B cell (primary cell): ENCODE results near the gene GRIPAP1. TPM values are rescaled to one million over a fixed set of nuclear protein-coding genes. Genes with fewer than 3 reads are reported as not detected.

ENCODE experiments used
- ATAC-seq: fragments of 200-7000 bp; cut with Tn5 transposase; one replicate; pipeline ENCODE4 v1.10.0; 2021; ENCODE audit warnings: low read depth, mild to moderate bottlenecking, moderate number of reproducible peaks, moderate library complexity
- CTCF ChIA-PET: fragments of 350-600 bp; sonication (Branson Sonifier 250); formaldehyde crosslinking; loops from one replicate; lab custom pipeline; 2021; ENCODE audit warnings: antibody characterized with exemption, inconsistent platforms; lab: Charles Lee
- POLR2A ChIA-PET: fragments of 350-600 bp; sonication (Branson Sonifier 250); formaldehyde crosslinking; loops from one replicate; lab custom pipeline; 2021; ENCODE audit warnings: antibody characterized with exemption; lab: Charles Lee
- DNase-seq: peaks from one replicate; pipeline ENCODE4 v3.0.0; 2013
- H2AFZ ChIP-seq: 2 replicates; pipeline ENCODE4 v1.6.1; 2012; ENCODE audit warnings: mild to moderate bottlenecking, low read depth, low read length; ENCODE audit not compliant: insufficient read depth, poor library complexity, severe bottlenecking
- H3K27ac ChIP-seq, 2 donors: 1 replicate in 1 of 2; 2 replicates in 1 of 2; pipeline ENCODE4 v1.5.1; 2012 to 2013; ENCODE audit warnings: low read length in 2 of 2, mild to moderate bottlenecking in 2 of 2, moderate library complexity in 1 of 2
- H3K27me3 ChIP-seq, 4 experiments: fragments of 200-600 bp in 1 of 4; sonication (generic) in 1 of 4; replicated peaks in 1 of 4; 1 replicate in 2 of 4; 2 replicates in 2 of 4; pipeline versions ENCODE4 v1.6.1 to v1.7.0; 2013 to 2016; ENCODE audit warnings: low read length in 3 of 4, mild to moderate bottlenecking in 2 of 4, mixed read lengths in 1 of 4, moderate library complexity in 1 of 4; ENCODE audit not compliant: insufficient read depth in 4 of 4, control insufficient read depth in 3 of 4; ENCODE audit errors: control extremely low read depth in 1 of 4
- H3K36me3 ChIP-seq, 2 experiments: replicated peaks in 1 of 2; 1 replicate in 1 of 2; 2 replicates in 1 of 2; pipeline versions ENCODE4 v1.6.1 to v1.7.1; 2013; ENCODE audit warnings: low read length in 1 of 2; ENCODE audit not compliant: insufficient read depth in 2 of 2, control insufficient read depth in 1 of 2; ENCODE audit errors: control extremely low read depth in 1 of 2, extremely low read depth in 1 of 2
- H3K4me1 ChIP-seq, 2 donors: fragments of 200-600 bp in 1 of 2; sonication (generic) in 1 of 2; 1 replicate in 1 of 2; 2 replicates in 1 of 2; pipeline versions ENCODE4 v1.5.1 to v1.6.1; 2013 to 2017; ENCODE audit warnings: low read length in 2 of 2; ENCODE audit not compliant: control insufficient read depth in 2 of 2, insufficient read depth in 2 of 2
- H3K4me2 ChIP-seq: replicated peaks from 2 replicates; pipeline ENCODE3; 2012; ENCODE audit warnings: mild to moderate bottlenecking, low read depth, low read length; ENCODE audit not compliant: poor library complexity, severe bottlenecking
- H3K4me3 ChIP-seq, 5 experiments: fragments of 200-600 bp in 1 of 5; sonication (generic) in 1 of 5; 1 replicate in 3 of 5; 2 replicates in 2 of 5; pipeline versions ENCODE4 v1.5.1 to v1.7.0; 2011 to 2016; ENCODE audit warnings: low read length in 4 of 5, mild to moderate bottlenecking in 4 of 5, low read depth in 2 of 5, control low read depth in 1 of 5, moderate library complexity in 1 of 5; ENCODE audit not compliant: insufficient read depth in 1 of 5; ENCODE audit errors: control extremely low read depth in 1 of 5, extremely low read depth in 1 of 5
- H3K79me2 ChIP-seq: fragments of 200-600 bp; sonication (generic); one replicate; pipeline ENCODE4 v1.6.0; 2016; ENCODE audit warnings: low read length; ENCODE audit not compliant: control insufficient read depth, insufficient read depth
- H3K9ac ChIP-seq: fragments of 200-600 bp; sonication (generic); 2 replicates; pipeline ENCODE4 v1.6.1; 2017; ENCODE audit warnings: mild to moderate bottlenecking, low read length, moderate library complexity
- H3K9me3 ChIP-seq, 3 donors: one replicate each; pipeline versions ENCODE4 v1.6.1 to v1.7.1; 2013; ENCODE audit warnings: low read length in 2 of 3; ENCODE audit not compliant: control insufficient read depth in 2 of 3, insufficient read depth in 1 of 3; ENCODE audit errors: control extremely low read depth in 1 of 3
- H4K20me1 ChIP-seq: 2 replicates; pipeline ENCODE4 v1.6.0; 2012; ENCODE audit warnings: mild to moderate bottlenecking, low read length; ENCODE audit not compliant: insufficient read depth, control insufficient read depth, poor library complexity, severe bottlenecking
- H3K27ac Mint-ChIP-seq: one replicate; pipeline ENCODE4 v1.8.0; 2021; ENCODE audit warnings: mixed read lengths
- H3K27me3 Mint-ChIP-seq: one replicate; pipeline ENCODE4 v1.8.0; 2021; ENCODE audit warnings: mixed read lengths
- H3K4me1 Mint-ChIP-seq: one replicate; pipeline ENCODE4 v1.8.0; 2021; ENCODE audit warnings: mixed read lengths
- H3K4me3 Mint-ChIP-seq: one replicate; pipeline ENCODE4 v1.8.0; 2021; ENCODE audit warnings: mixed read lengths
- H3K9me3 Mint-ChIP-seq: one replicate; pipeline ENCODE4 v1.8.0; 2022; ENCODE audit warnings: mixed read lengths; ENCODE audit not compliant: insufficient read depth
- EZH2 ChIP-seq: IDR thresholded peaks from 2 replicates; pipeline ENCODE4 v1.6.1; 2012; ENCODE audit warnings: borderline replicate concordance, low read depth, mild to moderate bottlenecking, moderate library complexity, low read length; ENCODE audit not compliant: insufficient read depth, poor library complexity, severe bottlenecking
- WGBS: methylation state at CpG from one replicate; pipeline ENCODE4 v1.1.5; 2013; ENCODE audit warnings: missing lambda C conversion rate; ENCODE audit not compliant: insufficient coverage; 5-methylcytosine and 5-hydroxymethylcytosine counted together
- intact Hi-C: fragments of 100-400 bp; cut with micrococcal nuclease; formaldehyde crosslinking; loops from one replicate; pipeline ENCODE4 v1.10.0; 2022
- polyA plus RNA-seq: library from polyadenylated mRNA; depleted of rRNA; stranded (reverse); fragments of >200 nt; gene quantifications from 2 replicates; pipeline ENCODE4 v1.2.3, GENCODE V29; 2012
- total RNA-seq, 2 donors: library from RNA; stranded (reverse); fragments of 120-200 nt in 1 of 2; gene quantifications; 1 replicate in 1 of 2; 2 replicates in 1 of 2; pipeline versions ENCODE4 v1.2.3 to v1.2.4, GENCODE V29; 2013 to 2022
- TF ChIP-seq, protein P1 (sequence below): fragments of 200-600 bp; IDR thresholded peaks from one replicate; pipeline ENCODE4 v1.8.0; 2022; ENCODE audit warnings: antibody characterized with exemption, mild to moderate bottlenecking

The GRIPAP1 gene
- total and polyA plus RNA-seq, 2 donors (not counting 1 experiment from before 2014, with no cell fraction given), result 70.7 to 143 TPM

DNA sequence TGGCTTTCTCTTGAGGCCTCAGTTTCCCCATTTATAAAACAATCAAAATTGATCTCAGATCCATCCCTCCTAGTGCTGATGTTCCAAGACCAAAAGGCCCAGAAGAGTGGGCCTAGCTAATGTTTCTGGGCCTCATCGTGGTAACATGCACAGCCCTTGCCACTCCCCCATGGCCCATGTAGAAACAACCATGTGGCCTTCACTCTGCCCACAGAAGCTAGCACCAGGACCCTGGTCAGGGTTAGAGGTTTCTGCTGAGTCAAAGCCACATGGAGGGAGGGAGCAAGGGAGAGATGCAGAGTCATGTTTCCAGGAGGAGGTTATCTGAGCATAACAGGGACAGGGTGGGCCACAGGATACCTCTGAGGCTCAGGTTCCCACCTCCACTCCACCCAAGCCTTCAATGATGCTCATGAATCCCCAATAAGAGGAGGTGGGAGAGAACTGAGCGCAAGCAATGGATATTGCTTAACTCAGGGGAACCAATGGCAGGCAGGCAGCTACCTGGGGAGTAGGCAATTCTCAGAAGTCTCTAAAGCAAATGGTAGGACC, 61.6 kb downstream of the GRIPAP1 start:
- Mint-ChIP-seq H3K27ac (peak overlapping the region; percentile 99), H3K4me3 (peak overlapping the region; percentile 84), H3K9me3 (no peaks in the 10 kb centered on the region), H3K27me3 (no peaks in the 10 kb centered on the region), H3K4me1 (peaks cover 80% of the 10 kb centered on the region)
- Histone ChIP-seq H3K27me3 (no peaks in the 10 kb centered on the region), H3K9me3 (no peaks in the 10 kb centered on the region), H3K4me2 (peak overlapping the region; percentile 77), H2AFZ (no peak overlapping the region), H3K36me3 (peaks cover 0 to 14% of the 10 kb centered on the region in 2 experiments), H3K27ac (peak overlapping the region; percentile 99), H3K79me2 (peaks cover 68% of the 10 kb centered on the region), H3K4me3 (peak overlapping the region in 1 of 5 experiments; percentile 51), H3K9ac (peak overlapping the region; percentile 69), H3K4me1 (peaks cover 69 to 78% of the 10 kb centered on the region in 2 donors), H4K20me1 (no peaks in the 10 kb centered on the region)
- ATAC-seq (no peak), DNase-seq (no peak)
- TF ChIP-seq, protein P1, sequence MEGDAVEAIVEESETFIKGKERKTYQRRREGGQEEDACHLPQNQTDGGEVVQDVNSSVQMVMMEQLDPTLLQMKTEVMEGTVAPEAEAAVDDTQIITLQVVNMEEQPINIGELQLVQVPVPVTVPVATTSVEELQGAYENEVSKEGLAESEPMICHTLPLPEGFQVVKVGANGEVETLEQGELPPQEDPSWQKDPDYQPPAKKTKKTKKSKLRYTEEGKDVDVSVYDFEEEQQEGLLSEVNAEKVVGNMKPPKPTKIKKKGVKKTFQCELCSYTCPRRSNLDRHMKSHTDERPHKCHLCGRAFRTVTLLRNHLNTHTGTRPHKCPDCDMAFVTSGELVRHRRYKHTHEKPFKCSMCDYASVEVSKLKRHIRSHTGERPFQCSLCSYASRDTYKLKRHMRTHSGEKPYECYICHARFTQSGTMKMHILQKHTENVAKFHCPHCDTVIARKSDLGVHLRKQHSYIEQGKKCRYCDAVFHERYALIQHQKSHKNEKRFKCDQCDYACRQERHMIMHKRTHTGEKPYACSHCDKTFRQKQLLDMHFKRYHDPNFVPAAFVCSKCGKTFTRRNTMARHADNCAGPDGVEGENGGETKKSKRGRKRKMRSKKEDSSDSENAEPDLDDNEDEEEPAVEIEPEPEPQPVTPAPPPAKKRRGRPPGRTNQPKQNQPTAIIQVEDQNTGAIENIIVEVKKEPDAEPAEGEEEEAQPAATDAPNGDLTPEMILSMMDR, result no peak
- no peak for TF ChIP-seq EZH2
- CTCF ChIA-PET, result interaction anchor here (0.7 to 3.4 kb wide), 6 partner anchors 13 to 293 kb away, joined by 3 to 18 read pairs (median 4); partner anchors contain the start of genes KCND1 and WAS
- POLR2A ChIA-PET, result interaction anchor here (0.6 to 5.6 kb wide), 9 partner anchors 12 to 264 kb away, joined by 3 to 101 read pairs (median 4); partner anchors contain the start of genes OTUD5, PIM2 and SLC35A2
- WGBS, result no CpG with 5 or more reads among the region's 2 CpGs
- intact Hi-C loops, result no loop called here
